Activated CD8-positive, alpha-beta T cell treated with anti-CD3 and anti-CD28 coated beads, Interleukin-2, amount 10 ng/mL, durations not matched to agents 7 days and 5 days (primary cell): ENCODE results near the gene AHDC1. TPM values are rescaled to one million over a fixed set of nuclear protein-coding genes. Genes with fewer than 3 reads are reported as not detected.

Experiments used
- ATAC-seq: fragments of 150-1000 bp; cut with Tn5 transposase; one replicate; pipeline ENCODE4 v1.10.0; 2021; ENCODE audit warnings: moderate library complexity
- CTCF ChIA-PET: fragments of 350-600 bp; sonication (Branson Sonifier 250); formaldehyde crosslinking; loops from one replicate; lab custom pipeline; 2021; ENCODE audit warnings: antibody characterized with exemption; lab: Charles Lee
- POLR2A ChIA-PET: fragments of 350-600 bp; sonication (Branson Sonifier 250); formaldehyde crosslinking; loops from one replicate; lab custom pipeline; 2021; ENCODE audit warnings: antibody characterized with exemption; lab: Charles Lee
- DNase-seq: peaks from one replicate; pipeline ENCODE4 v3.0.0-alpha.2; 2020
- H3K27ac Mint-ChIP-seq: one replicate; pipeline ENCODE4 v1.8.0; 2021; ENCODE audit warnings: mild to moderate bottlenecking, mixed read lengths
- H3K27me3 Mint-ChIP-seq: one replicate; pipeline ENCODE4 v1.8.0; 2021; ENCODE audit warnings: low read depth, mixed read lengths
- H3K36me3 Mint-ChIP-seq: one replicate; pipeline ENCODE4 v1.8.0; 2021; ENCODE audit warnings: low read depth, mixed read lengths
- H3K4me1 Mint-ChIP-seq: one replicate; pipeline ENCODE4 v1.8.0; 2021; ENCODE audit warnings: low read depth, mixed read lengths
- H3K4me3 Mint-ChIP-seq: one replicate; pipeline ENCODE4 v1.8.0; 2021; ENCODE audit warnings: mild to moderate bottlenecking, mixed read lengths
- H3K9me3 Mint-ChIP-seq: one replicate; pipeline ENCODE4 v1.8.0; 2022; ENCODE audit warnings: mixed read lengths; ENCODE audit not compliant: insufficient read depth
- total RNA-seq, 2 experiments: library from RNA; stranded (reverse); gene quantifications; one replicate each; pipeline ENCODE4 v1.2.3, GENCODE V29; 2021

The AHDC1 gene
- total RNA-seq, 2 experiments from 2014 or later = 20.9 to 22.7 TPM

DNA sequence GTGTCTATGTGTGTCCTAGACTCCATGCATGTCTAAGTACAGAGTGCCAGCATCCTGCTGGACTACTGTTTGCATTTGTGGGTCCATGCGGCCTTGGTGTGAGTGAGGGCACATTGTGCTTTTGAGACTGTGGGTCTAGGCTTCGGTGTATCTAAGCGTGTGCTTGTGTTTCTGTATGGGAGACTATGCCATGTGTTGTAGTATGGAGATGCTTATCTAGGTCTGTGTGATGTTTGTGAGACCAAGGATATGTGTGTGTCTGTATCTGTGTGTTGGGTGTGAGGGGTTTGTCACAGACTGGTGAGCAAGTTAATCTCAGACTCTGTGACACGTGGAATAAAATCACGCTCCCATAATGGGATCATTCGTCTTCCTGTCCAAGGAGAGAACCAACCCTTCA lies 14.5 kb downstream of the AHDC1 start:
- Mint-ChIP-seq H3K27ac (no peak overlapping the region), H3K36me3 (no peaks in the 10 kb centered on the region), H3K9me3 (no peaks in the 10 kb centered on the region), H3K27me3 (no peaks in the 10 kb centered on the region), H3K4me1 (no peaks in the 10 kb centered on the region), H3K4me3 (no peak overlapping the region)
- DNase-seq (no peak), ATAC-seq (no peak)
- POLR2A ChIA-PET = no interaction called here
- CTCF ChIA-PET = interaction anchor here (1.6 kb wide), 1 partner anchor 33 kb away, joined by 5 read pairs; no protein-coding TSS in a partner anchor

DNA sequence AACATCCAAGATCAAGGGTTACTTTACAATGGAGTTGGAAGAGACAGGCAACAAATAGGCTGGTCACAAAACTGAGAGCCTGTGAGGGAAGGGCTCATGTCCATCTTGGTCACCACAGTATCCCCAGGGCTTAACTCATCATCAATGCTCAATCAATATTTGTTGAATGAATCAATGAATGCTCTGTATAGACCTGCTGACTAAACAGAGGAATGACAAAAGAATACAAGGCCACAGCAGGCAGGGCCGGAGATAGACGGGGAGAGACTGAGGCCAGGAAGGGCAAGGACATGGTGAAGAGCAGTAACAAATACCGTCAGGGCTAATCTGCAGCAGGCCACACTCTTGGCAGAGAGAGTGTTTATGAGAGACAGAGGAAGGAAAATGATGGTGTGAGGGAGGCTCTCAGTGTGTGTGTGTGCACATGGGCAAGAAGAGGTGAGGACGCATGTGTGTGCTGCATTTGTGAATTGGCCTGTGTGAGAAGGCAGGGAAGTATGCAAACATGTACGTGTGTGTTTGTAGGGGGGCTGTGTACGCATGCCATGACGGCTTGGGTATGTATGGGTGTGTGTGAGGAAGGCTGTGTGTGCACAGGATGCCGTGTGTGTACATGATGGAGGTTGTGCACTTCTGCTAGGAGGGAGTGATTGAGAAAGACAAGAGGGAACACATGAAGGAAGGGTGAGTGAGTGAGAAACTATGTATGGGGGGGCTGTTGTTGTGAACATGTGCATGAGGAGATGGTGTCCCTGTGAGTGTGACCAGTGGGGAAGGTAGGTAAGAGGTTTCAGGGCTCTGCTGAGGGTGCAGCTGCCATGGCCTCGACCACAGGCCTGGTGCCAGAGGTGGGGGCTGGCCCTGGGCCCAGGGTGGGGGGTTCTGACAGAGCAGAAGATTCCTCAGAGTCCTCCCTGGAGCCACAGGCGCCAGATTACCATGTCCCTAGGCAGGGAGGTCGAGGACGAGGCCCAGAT lies 15.4 kb downstream of the AHDC1 start:
- POLR2A ChIA-PET = no interaction called here
- ATAC-seq (no peak), DNase-seq (no peak)
- no peaks in the 10 kb centered on the region for H3K4me1 Mint-ChIP-seq
- H3K27me3 Mint-ChIP-seq = no peaks in the 10 kb centered on the region
- H3K9me3 Mint-ChIP-seq = no peaks in the 10 kb centered on the region
- CTCF ChIA-PET = no interaction called here
- no peak overlapping the region for H3K27ac Mint-ChIP-seq
- H3K36me3 Mint-ChIP-seq = no peaks in the 10 kb centered on the region
- H3K4me3 Mint-ChIP-seq = no peak overlapping the region

DNA sequence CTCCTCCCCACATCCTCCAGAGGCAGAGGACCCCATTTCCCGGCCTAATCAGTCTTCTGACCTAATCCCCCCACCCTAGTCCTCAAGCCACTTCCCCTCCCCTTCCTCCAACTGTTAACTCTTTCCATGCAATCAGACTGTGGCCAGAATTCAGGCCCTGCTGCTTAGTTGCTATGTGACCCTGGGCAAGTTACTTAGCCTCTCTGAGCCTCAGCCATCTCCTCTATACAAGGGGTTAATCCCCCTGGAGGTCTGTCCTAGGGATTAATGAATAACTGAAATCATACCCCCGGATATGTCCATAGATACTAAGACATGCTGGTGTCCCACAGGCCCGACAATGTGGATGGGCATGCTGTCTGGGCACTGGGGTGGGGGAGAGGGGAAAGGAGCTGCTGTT lies 18.3 kb downstream of the AHDC1 start:
- H3K27ac Mint-ChIP-seq = no peak overlapping the region
- no peak for ATAC-seq

DNA sequence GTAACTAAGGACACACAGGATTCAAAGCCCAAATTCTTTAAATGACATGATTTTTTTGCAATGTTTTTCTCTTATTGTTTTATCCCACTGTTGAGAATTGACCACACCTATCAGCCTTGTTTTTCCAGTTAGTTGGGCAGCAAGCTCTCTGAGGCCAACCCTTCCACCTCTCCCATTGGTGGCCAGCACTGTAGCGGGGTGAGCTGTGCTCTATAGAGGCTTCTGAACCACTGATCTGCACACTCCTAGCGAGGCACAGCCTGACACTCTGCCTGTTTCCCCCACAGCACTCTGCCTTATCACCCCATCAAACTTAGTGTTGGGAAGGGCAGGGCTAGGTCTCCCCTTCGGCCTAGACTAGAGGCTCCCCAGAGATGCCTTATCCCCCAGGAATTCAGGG lies 19.5 kb downstream of the AHDC1 start:
- DNase-seq (no peak), ATAC-seq (no peak)
- Mint-ChIP-seq H3K4me1 (no peaks in the 10 kb centered on the region), H3K9me3 (no peaks in the 10 kb centered on the region), H3K27ac (no peak overlapping the region), H3K36me3 (peaks cover 6% of the 10 kb centered on the region), H3K4me3 (no peak overlapping the region), H3K27me3 (no peaks in the 10 kb centered on the region)
- POLR2A ChIA-PET = no interaction called here
- CTCF ChIA-PET = interaction anchor here (1.0 to 6.1 kb wide), 3 partner anchors 16 to 85 kb away, joined by 3 to 30 read pairs (median 10); no protein-coding TSS in a partner anchor

More for the DNA sequence above, 18.3 kb downstream of the AHDC1 start:
- POLR2A ChIA-PET = no interaction called here
- peaks cover 6% of the 10 kb centered on the region for H3K36me3 Mint-ChIP-seq
- H3K9me3 Mint-ChIP-seq = no peaks in the 10 kb centered on the region
- H3K27me3 Mint-ChIP-seq = no peaks in the 10 kb centered on the region
- DNase-seq = no peak
- no peaks in the 10 kb centered on the region for H3K4me1 Mint-ChIP-seq
- no peak overlapping the region for H3K4me3 Mint-ChIP-seq
- CTCF ChIA-PET = interaction anchor here (1.1 to 6.1 kb wide), 3 partner anchors 17 to 85 kb away, joined by 4 to 30 read pairs (median 10); no protein-coding TSS in a partner anchor

DNA sequence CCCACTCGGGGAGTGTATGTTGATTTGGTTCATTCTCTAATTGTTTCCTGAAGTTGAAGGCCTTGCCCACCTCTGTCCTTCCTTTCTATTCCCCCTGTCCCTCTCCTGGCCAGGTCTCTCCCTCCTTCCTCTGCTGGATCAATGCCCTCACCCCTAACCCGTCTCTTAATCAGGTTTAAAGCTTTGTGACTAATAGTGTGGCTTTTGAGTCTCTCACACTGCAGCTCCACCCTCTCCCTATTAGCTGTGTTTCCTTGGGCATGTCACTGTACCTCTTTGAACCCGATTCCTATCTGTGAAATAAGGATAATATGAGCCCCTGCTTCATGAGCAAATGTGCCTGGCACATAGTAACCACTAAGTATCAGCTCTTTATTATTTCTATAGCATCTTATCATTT lies 20.5 kb downstream of the AHDC1 start:
- Mint-ChIP-seq H3K9me3 (no peaks in the 10 kb centered on the region), H3K4me1 (no peaks in the 10 kb centered on the region), H3K36me3 (peaks cover 6% of the 10 kb centered on the region), H3K4me3 (no peak overlapping the region), H3K27ac (no peak overlapping the region), H3K27me3 (no peaks in the 10 kb centered on the region)
- POLR2A ChIA-PET = no interaction called here
- ATAC-seq (no peak), DNase-seq (no peak)
- CTCF ChIA-PET = interaction anchor here (1.0 to 6.1 kb wide), 3 partner anchors 14 to 86 kb away, joined by 3 to 30 read pairs (median 24); no protein-coding TSS in a partner anchor

DNA sequence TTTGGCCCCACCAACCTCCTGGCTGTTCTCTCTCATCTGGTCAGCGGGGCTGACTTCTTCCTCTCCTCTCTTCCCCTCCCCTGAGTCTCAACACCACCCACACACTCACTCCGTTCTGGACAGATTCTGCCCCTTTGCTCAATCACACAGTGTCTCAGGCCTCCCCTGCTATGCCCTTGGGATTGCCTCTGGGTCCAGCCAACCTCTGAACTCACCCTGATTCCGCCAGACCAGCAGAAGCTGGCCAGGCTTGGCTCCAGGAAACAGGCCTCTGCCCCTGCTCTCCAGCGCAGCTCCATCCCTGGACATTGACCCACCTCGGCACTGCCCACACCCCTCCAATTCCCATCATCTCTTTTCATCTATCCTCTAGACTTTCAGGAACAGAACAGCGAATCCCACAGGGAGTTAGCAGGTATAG lies 22.1 kb downstream of the AHDC1 start:
- Mint-ChIP-seq H3K9me3 (no peaks in the 10 kb centered on the region), H3K36me3 (peaks cover 6% of the 10 kb centered on the region), H3K4me3 (no peak overlapping the region), H3K27ac (peak overlapping the region; percentile 2), H3K27me3 (peaks cover 1% of the 10 kb centered on the region), H3K4me1 (peaks cover 2% of the 10 kb centered on the region)
- DNase-seq (no peak), ATAC-seq (no peak)
- ChIA-PET POLR2A (no interaction called here), CTCF (interaction anchor here (3.7 to 6.1 kb wide), 2 partner anchors 13 to 25 kb away, joined by 24 to 30 read pairs; no protein-coding TSS in a partner anchor)

DNA sequence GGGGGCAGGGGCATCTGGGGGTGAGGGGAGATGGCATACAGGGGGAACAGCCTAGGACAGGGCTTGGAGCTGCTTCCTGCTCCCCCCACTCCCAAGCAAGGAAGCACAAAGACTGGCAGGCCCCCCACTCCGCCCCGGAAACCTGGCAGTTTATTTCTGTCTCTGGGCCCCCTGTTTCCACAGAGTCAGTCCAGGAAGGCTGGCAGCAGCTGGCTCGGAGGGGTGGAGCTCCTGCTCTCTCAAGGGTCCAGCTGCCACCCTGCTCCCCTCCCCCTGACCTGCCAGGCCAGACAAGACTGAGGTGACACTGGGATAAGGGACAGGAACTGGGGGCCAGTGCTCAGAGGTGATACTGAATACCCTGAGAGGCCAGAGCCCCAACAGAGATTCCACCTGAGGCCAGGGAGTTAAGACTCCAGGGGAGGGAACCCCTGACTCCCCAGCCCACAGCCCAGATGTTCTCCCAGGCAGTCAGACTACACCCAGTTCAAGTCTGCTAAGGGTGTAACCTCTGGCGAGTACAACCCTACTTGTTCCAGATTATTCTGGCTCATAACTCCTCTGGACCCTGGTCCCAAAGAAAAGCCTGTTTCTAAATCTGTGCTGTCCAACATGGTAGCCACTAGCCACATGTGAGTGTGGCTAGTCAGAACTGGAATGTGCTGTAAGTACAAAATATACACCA lies 26.3 kb downstream of the AHDC1 start:
- ATAC-seq (no peak), DNase-seq (no peak)
- H3K4me1 Mint-ChIP-seq = peaks cover 2% of the 10 kb centered on the region
- CTCF ChIA-PET = interaction anchor here (0.6 to 1.5 kb wide), 3 partner anchors 21 to 654 kb away, joined by 3 to 7 read pairs (median 3); no protein-coding TSS in a partner anchor
- POLR2A ChIA-PET = interaction anchor here (0.6 kb wide), 1 partner anchor 29 kb away, joined by 4 read pairs; no protein-coding TSS in a partner anchor
- H3K27ac Mint-ChIP-seq = no peak overlapping the region
- H3K9me3 Mint-ChIP-seq = no peaks in the 10 kb centered on the region
- no peak overlapping the region for H3K4me3 Mint-ChIP-seq
- H3K36me3 Mint-ChIP-seq = peaks cover 6% of the 10 kb centered on the region
- peaks cover 11% of the 10 kb centered on the region for H3K27me3 Mint-ChIP-seq

DNA sequence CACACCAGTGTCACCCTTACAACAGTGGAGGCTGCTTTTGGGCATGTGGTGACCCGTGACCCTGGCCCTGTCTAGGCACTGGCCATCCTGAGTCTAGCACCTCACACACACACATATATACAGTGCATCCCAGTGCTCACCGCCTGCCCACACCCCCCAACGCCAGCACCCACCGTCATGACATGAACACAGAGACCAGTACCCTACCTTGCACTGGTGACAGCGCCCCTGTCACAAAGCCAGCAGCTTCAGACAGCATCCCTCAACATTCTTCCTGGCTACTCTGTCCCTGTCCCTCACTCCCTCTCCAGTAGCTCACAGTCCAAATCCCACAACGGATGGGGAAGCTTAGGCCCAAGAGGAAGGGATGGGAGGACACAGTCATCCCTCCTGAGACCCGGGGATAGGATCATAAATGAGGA lies 27.1 kb downstream of the AHDC1 start:
- Mint-ChIP-seq H3K36me3 (peaks cover 4% of the 10 kb centered on the region), H3K27ac (no peak overlapping the region), H3K4me3 (no peak overlapping the region), H3K27me3 (peaks cover 11% of the 10 kb centered on the region), H3K9me3 (no peaks in the 10 kb centered on the region), H3K4me1 (peaks cover 4% of the 10 kb centered on the region)
- ATAC-seq (no peak), DNase-seq (no peak)
- ChIA-PET POLR2A (no interaction called here), CTCF (interaction anchor here (0.7 to 1.5 kb wide), 3 partner anchors 20 to 86 kb away, joined by 3 to 7 read pairs (median 3); no protein-coding TSS in a partner anchor)

DNA sequence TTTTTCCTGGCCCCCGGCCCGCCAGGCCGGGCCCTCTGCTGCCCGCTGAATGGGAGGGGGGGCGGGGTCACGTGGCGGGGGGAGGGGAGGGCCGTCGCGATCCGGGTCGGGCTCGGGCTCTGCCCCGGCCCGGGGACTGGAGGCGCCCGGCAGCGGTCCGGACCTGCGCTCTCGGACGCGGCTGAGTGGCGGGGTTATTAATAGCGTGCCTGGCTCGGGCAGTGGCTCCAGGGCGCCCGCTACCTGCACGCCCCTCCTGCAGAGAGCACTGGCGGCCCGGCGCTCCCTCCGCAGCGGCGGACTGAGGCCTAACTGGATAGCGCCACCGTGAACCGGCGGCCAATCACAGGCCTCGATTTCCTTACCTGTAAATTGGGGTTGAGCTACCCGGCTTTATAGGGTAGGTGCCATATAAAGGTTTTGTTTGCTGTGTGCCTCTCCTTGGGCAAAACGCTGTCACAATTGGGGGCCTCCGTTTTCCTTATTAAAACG lies 28.1 kb downstream of the AHDC1 start:
- Mint-ChIP-seq H3K27ac (no peak overlapping the region), H3K4me1 (peaks cover 6% of the 10 kb centered on the region), H3K27me3 (peaks cover 11% of the 10 kb centered on the region), H3K9me3 (no peaks in the 10 kb centered on the region), H3K4me3 (no peak overlapping the region), H3K36me3 (no peaks in the 10 kb centered on the region)
- DNase-seq = no peak
- no peak for ATAC-seq
- CTCF ChIA-PET = no interaction called here
- POLR2A ChIA-PET = interaction anchor here (1.1 kb wide), 1 partner anchor 28 kb away, joined by 3 read pairs; the partner anchor contains the start of gene AHDC1

DNA sequence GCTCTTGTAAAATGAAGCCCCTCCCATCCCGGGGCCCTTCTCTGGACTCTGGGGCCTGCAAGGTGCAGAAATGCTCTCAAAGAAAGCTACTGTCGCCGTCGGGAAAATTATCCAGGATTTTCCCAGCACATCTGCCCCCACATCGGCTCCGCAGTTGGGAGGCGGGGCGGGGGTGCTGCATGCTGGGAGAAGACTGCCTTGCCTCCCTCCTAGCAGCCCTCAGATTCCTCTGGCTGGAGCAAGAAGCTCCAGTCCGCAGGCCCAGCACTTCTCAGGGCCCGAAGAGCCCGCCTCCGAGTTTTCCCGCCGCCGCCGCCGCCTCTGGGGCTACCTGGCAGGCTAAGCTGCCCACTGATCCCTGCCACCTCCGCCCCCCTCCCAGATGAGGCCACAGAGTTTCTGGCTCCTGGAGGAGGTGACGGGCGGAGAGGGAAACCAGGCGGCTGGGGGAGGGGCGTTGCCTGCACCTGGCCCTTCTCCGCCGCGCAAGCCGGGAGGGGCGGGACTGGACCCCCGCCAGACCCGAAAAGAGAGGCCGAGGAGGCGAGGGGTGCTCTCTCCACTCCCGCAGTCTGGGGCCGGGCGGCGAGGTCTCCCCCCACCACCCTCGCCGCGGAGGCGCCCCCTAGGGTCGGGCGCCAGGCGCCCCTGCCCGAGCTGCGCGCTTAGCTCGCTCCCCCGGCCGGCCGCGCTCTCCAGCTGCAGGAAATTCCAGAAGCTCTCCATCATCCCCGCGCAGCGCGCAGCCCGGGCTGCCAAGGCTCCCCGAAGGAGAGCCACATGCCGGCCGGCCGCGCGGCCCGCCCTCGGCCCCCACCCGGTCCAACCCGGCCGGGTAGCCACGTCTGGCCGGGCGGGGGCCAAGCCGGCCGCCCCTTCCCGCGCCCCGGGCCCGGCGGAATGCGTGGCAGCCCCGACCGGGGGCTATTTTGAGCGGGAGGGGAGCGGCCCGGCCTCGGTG lies 28.8 kb downstream of the AHDC1 start:
- CTCF ChIA-PET = no interaction called here
- Mint-ChIP-seq H3K27ac (no peak overlapping the region), H3K4me3 (no peak overlapping the region), H3K4me1 (peaks cover 6% of the 10 kb centered on the region), H3K9me3 (no peaks in the 10 kb centered on the region), H3K36me3 (no peaks in the 10 kb centered on the region), H3K27me3 (peaks cover 11% of the 10 kb centered on the region)
- POLR2A ChIA-PET = interaction anchor here (1.1 kb wide), 1 partner anchor 29 kb away, joined by 3 read pairs; the partner anchor contains the start of gene AHDC1
- ATAC-seq (no peak), DNase-seq (no peak)
